Measurements from ENCODE around the gene TBC1D21. TPM values are rescaled to one million over a fixed set of nuclear protein-coding genes. Genes with fewer than 3 reads are reported as not detected.

TBC1D21 gene
- total RNA-seq, 1 experiment from 2014 or later: not detected

DNA sequence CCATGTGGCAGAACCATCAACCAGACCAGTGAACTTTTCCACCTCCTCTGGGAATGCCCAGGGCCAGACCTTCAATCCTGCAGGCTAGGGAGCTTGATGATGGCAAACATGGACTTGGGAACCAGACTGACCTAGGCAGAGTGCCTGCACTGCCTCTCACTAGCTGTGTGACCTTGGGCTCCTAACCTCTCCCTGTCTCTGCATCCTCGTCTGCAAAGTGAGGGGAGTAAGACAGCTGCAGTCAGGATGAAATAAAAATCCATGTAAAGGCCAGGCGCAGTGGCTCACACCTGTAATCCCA, 35.4 kb downstream of the TBC1D21 start:
- ChIA-PET POLR2A (interaction anchor here (0.6 kb wide), 1 partner anchor 815 kb away, joined by 6 read pairs; no protein-coding TSS in a partner anchor), CTCF (interaction anchor here (0.6 to 3.6 kb wide), 16 partner anchors 9 to 292 kb away, joined by 3 to 36 read pairs (median 4); partner anchors contain the start of gene TBC1D21)
- Mint-ChIP-seq H3K27me3 (ENCODE audit: insufficient read depth, unreplicated experiment) (peaks cover 40% of the 10 kb centered on the region), H3K4me3 (ENCODE audit: unreplicated experiment) (no peak overlapping the region), H3K9me3 (ENCODE audit: unreplicated experiment) (no peaks in the 10 kb centered on the region), H3K36me3 (ENCODE audit: insufficient read depth, unreplicated experiment) (no peaks in the 10 kb centered on the region), H3K4me1 (ENCODE audit: insufficient read depth, unreplicated experiment) (no peaks in the 10 kb centered on the region), H3K27ac (ENCODE audit: low read depth, unreplicated experiment) (no peak overlapping the region)
- intact Hi-C loops (cut with micrococcal nuclease): loop anchor here (1.0 to 5.0 kb wide), 2 partner anchors 34 to 206 kb away; no protein-coding TSS in a partner anchor
- TF ChIP-seq, protein P1, sequence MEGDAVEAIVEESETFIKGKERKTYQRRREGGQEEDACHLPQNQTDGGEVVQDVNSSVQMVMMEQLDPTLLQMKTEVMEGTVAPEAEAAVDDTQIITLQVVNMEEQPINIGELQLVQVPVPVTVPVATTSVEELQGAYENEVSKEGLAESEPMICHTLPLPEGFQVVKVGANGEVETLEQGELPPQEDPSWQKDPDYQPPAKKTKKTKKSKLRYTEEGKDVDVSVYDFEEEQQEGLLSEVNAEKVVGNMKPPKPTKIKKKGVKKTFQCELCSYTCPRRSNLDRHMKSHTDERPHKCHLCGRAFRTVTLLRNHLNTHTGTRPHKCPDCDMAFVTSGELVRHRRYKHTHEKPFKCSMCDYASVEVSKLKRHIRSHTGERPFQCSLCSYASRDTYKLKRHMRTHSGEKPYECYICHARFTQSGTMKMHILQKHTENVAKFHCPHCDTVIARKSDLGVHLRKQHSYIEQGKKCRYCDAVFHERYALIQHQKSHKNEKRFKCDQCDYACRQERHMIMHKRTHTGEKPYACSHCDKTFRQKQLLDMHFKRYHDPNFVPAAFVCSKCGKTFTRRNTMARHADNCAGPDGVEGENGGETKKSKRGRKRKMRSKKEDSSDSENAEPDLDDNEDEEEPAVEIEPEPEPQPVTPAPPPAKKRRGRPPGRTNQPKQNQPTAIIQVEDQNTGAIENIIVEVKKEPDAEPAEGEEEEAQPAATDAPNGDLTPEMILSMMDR (IDR thresholded peaks at IDR 0.05; ENCODE audit: unreplicated experiment): no peak
- DNase-seq (ENCODE audit: unreplicated experiment): no peak
- BruUV-seq (replicated peaks): no TSS peak

DNA sequence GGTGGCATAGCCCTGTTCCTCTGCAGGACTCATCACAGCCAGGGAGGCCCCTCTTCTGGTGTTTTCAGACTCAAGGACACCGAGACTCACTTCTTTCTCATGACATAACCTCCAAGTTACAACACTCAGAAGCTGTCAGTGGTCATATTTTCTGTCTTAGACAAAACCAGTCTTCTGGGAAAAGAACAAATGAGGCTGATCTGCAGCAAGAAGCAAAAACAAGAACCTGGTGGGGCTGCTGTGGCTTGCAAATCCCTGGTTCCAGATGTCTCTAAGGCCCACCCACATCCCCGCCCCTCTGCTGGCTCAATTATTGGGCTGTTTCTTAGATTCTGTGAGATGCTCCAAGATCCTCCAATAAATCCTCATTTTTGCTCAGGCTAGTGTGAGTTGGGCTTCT, 36.3 kb downstream of the TBC1D21 start:
- peaks cover 35% of the 10 kb centered on the region for H3K27me3 Mint-ChIP-seq (ENCODE audit: insufficient read depth, unreplicated experiment)
- no peak overlapping the region for H3K4me3 Mint-ChIP-seq (ENCODE audit: unreplicated experiment)
- intact Hi-C loops (cut with micrococcal nuclease): loop anchor here (5.0 kb wide), 1 partner anchor 207 kb away; no protein-coding TSS in a partner anchor
- H3K9me3 Mint-ChIP-seq (ENCODE audit: unreplicated experiment): no peaks in the 10 kb centered on the region
- TF ChIP-seq, protein P1 (IDR thresholded peaks at IDR 0.05; ENCODE audit: unreplicated experiment): no peak
- H3K4me1 Mint-ChIP-seq (ENCODE audit: insufficient read depth, unreplicated experiment): no peaks in the 10 kb centered on the region
- H3K36me3 Mint-ChIP-seq (ENCODE audit: insufficient read depth, unreplicated experiment): no peaks in the 10 kb centered on the region
- no peak overlapping the region for H3K27ac Mint-ChIP-seq (ENCODE audit: low read depth, unreplicated experiment)
- ChIA-PET CTCF (interaction anchor here (0.7 to 1.7 kb wide), 9 partner anchors 8 to 58 kb away, joined by 3 to 9 read pairs (median 4); no protein-coding TSS in a partner anchor), POLR2A (interaction anchor here (0.6 kb wide), 1 partner anchor 814 kb away, joined by 6 read pairs; no protein-coding TSS in a partner anchor)
- DNase-seq (ENCODE audit: unreplicated experiment): no peak
- BruUV-seq (replicated peaks): no TSS peak

DNA sequence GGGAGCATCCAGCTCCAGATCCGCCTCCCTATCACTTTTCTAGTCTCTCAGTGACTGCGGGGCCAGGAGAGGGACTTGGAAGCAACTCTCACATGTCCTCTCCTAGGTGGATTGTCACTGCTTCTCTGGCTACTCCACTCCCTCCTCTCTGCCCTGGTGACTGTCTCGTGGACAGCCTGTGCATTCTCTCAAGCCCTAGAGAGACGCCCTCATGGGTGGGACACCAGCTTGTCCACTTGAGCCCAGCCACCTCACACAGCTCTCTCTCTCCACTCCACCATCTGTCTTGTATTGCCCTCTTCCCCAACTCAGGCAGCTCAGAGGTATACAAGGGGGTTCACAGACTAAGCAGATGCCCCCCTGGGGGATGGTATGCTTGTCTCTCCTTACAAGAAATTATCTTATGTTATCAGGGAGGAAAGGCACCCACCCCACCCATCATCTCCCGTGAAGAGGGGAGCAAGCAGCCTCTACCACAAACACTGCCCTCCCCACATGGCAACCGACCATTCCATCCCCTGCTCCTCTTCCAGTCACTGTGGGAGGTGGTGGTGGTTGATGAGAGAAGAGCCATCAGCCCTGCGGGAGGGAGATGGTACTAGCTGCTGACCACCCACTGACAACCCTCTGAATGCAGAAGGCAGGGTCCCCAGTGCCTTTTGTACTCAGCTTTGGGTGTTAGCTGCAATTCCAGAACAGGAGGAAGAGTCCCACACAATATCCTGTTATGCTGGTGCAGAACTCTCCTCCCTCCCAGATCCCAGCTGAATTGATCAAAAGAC, 37.3 kb downstream of the TBC1D21 start:
- TF ChIP-seq, protein P1 (IDR thresholded peaks at IDR 0.05; ENCODE audit: unreplicated experiment): no peak
- Mint-ChIP-seq H3K27ac (ENCODE audit: low read depth, unreplicated experiment) (no peak overlapping the region), H3K27me3 (ENCODE audit: insufficient read depth, unreplicated experiment) (peaks cover 29% of the 10 kb centered on the region), H3K4me3 (ENCODE audit: unreplicated experiment) (no peak overlapping the region), H3K9me3 (ENCODE audit: unreplicated experiment) (no peaks in the 10 kb centered on the region), H3K4me1 (ENCODE audit: insufficient read depth, unreplicated experiment) (no peaks in the 10 kb centered on the region), H3K36me3 (ENCODE audit: insufficient read depth, unreplicated experiment) (no peaks in the 10 kb centered on the region)
- ChIA-PET POLR2A (no interaction called here), CTCF (interaction anchor here (0.6 to 1.6 kb wide), 10 partner anchors 12 to 1982 kb away, joined by 3 to 9 read pairs (median 3); partner anchors contain the start of genes LOXL1 and TBC1D21)
- intact Hi-C loops (cut with micrococcal nuclease): no loop called here
- no peak for DNase-seq (ENCODE audit: unreplicated experiment)
- BruUV-seq (replicated peaks): no TSS peak

DNA sequence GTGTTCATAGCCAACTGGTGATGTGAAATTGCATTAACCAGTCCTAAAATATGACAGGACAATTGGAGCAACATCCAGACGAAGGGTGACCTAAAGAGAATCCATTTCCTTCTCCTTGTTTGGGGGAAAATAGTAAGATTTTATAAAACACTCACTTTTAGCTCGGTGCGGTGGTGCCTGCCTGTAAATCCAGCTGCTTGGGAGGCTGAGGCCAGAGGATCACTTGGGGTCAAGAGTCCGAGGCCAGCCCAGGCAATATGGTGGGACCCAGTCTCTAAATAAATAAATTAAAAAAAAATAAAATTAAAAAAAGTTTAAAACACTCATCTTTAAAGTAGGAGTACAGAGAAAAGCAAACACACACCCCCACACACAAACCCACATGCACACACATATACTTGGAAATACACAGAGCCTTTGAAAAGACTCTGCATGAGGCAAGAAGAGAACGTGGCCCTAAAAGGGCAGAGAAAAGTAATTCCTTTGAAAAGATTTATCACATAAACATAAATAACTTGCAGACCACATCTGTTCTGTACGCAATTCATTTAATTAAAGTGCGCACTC, 38.7 kb downstream of the TBC1D21 start:
- Mint-ChIP-seq H3K36me3 (ENCODE audit: insufficient read depth, unreplicated experiment) (no peaks in the 10 kb centered on the region), H3K9me3 (ENCODE audit: unreplicated experiment) (no peaks in the 10 kb centered on the region), H3K4me3 (ENCODE audit: unreplicated experiment) (no peak overlapping the region), H3K27ac (ENCODE audit: low read depth, unreplicated experiment) (no peak overlapping the region), H3K27me3 (ENCODE audit: insufficient read depth, unreplicated experiment) (peaks cover 29% of the 10 kb centered on the region), H3K4me1 (ENCODE audit: insufficient read depth, unreplicated experiment) (no peaks in the 10 kb centered on the region)
- intact Hi-C loops (cut with micrococcal nuclease): no loop called here
- no peak for DNase-seq (ENCODE audit: unreplicated experiment)
- TF ChIP-seq, protein P1 (IDR thresholded peaks at IDR 0.05; ENCODE audit: unreplicated experiment): no peak
- CTCF ChIA-PET: interaction anchor here (0.6 to 1.6 kb wide), 5 partner anchors 15 to 207 kb away, joined by 3 to 6 read pairs (median 3); partner anchors contain the start of genes LOXL1 and TBC1D21
- POLR2A ChIA-PET: no interaction called here
- no TSS peak for BruUV-seq (replicated peaks)
